Skeletal muscle cell (primary cell): ENCODE data around the gene FGF14.

ENCODE experiments used
- DNase-seq: peaks from one replicate; pipeline ENCODE4 v3.0.0-alpha.2; 2010; ENCODE audit warnings: low read depth
- H3K4me3 ChIP-seq: 2 replicates; pipeline ENCODE4 v1.5.1; 2011; ENCODE audit warnings: low read depth, mild to moderate bottlenecking, control low read depth, low read length, moderate library complexity

FGF14 gene

GRCh38 chr13:102273111-102273510 lies 128.7 kb downstream of the FGF14 start:
- H3K4me3 ChIP-seq, result no peak overlapping the region

DNA sequence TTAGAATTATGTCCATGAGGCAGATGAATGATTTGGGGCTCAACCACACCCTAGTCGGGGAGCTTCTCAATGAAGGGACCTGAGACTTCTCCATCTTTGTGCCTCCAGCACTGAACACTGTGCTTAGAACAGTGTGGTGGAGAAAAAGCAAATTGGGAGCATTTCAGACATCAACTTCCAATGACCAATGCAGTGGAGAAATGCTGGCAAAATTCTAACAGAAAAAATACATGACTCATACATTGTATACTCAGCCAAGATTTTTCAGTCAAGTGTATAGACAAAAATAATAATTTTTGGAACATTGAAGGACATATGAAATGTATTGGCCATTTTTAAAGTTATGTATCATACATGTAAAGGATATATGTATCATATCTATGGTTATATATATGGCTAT lies 134.7 kb downstream of the FGF14 start:
- no peak overlapping the region for H3K4me3 ChIP-seq
- no peak for DNase-seq

More at GRCh38 chr13:102273111-102273510, 128.7 kb downstream of the FGF14 start:
- no peak for DNase-seq

DNA sequence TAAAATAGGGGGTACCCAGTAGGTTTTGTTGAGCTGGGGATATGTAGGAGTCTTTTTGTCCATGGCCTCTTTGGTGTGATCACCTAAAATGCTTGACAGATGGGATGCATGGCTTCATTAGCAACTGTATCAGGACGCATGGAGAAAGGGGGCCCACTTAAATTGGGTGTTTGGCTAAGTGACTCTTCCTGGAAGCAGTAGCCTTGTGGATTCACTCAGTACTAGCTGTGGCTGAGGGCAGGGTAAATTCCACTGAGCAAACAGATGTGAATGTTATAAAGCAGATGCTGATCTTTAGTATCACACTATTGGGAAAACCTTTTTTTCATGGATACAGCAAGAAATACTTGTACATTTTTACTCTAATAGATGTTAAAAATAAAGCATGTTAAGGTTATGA lies 140.0 kb downstream of the FGF14 start:
- no peak overlapping the region for H3K4me3 ChIP-seq
- DNase-seq, result no peak

- no peak overlapping the region for H3K4me3 ChIP-seq
- DNase-seq, result no peak
Measured at GRCh38 chr13:102261316-102261715, 140.5 kb downstream of the FGF14 start.

- no peak overlapping the region for H3K4me3 ChIP-seq
- DNase-seq, result no peak
Measured at GRCh38 chr13:102260256-102260655, 141.6 kb downstream of the FGF14 start.

DNA sequence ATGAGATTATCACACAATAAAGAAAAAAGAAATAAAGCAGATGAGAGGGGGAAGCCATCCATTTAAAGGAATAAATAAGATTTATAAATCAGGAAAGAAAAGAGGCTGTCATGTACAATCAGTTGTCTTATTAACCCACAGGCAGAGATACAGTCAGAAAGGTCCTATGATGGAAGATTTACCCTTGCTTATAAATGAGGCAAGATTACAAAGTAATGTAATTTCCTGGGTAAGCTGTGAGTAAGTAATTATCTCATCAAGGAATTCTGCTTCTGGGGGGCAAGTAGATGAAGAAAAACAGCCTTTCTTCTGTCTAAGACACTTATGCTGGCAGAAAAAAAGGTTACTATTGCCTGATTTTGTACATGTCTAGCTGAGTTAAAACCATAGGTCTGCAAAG lies 146.4 kb downstream of the FGF14 start:
- no peak overlapping the region for H3K4me3 ChIP-seq
- DNase-seq, result no peak

- no peak for DNase-seq
- no peak overlapping the region for H3K4me3 ChIP-seq
Measured at GRCh38 chr13:102251817-102252216, 150.0 kb downstream of the FGF14 start.

DNA sequence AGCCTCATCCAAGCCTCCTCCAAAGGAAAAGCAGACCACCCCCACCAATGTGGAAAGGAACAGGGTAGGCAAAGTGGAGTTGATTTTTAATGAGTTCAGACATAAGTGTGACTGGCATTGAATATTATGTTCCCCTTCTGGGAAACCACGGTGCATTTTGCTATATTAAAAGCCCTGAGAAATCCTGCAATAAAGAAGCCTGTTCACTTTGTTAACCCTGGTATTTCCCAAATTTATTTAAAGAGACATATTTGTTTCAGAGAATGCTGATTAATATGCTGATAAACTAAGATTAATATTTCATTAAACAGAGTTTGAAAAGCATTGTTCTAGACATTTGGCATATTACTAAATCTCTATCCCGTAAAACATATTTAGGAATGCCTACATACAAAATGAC lies 151.4 kb downstream of the FGF14 start:
- no peak for DNase-seq
- no peak overlapping the region for H3K4me3 ChIP-seq

DNA sequence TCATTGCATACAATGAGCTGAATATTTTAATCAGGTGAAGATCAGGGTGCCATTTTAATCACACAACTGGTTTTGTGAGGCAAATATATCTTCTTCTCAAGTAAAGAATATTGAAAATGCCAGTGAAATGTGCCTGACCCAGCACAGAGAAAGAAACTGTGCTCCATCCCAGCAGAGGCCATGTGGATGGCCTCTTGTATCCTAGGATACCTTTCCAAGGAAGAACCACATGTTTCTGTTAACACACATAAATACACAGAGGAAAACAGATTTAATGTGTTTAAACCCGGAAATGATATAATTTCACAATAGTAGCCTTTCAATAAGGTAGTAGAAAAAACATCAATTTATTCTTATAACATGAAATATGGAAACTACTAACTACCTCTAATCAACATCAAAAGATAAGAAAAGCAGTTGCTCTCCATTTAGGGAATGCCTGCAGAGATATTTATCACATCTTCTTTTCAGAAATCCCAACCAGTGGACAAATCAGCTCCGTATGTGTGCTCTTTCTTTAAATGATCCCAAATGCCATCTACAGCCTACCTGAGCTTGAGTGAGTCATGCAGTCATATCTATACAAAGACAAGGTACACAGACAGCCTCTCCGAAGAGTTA lies 157.1 kb downstream of the FGF14 start:
- H3K4me3 ChIP-seq, result no peak overlapping the region
- DNase-seq, result no peak

DNA sequence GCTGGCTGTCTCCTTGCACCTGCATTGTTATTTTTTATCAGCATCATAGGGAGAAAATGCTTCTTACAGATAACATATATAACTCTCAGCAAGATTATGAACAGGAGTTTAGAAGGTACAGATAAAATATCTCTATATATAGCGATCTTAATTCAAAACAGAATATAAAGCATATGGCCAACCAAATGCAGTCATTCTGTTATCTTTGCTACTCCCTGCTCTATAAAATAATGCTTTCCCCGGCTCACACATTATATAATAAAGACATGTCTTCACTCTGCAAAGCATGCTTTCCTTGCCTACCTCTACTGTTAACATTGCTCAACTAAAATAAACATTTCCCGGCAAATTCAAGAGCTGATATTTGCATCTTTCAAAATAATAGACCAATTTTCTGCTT lies 161.7 kb downstream of the FGF14 start:
- DNase-seq, result no peak
- no peak overlapping the region for H3K4me3 ChIP-seq

- DNase-seq, result no peak
Measured at GRCh38 chr13:102237230-102237629, 164.6 kb downstream of the FGF14 start.

DNA sequence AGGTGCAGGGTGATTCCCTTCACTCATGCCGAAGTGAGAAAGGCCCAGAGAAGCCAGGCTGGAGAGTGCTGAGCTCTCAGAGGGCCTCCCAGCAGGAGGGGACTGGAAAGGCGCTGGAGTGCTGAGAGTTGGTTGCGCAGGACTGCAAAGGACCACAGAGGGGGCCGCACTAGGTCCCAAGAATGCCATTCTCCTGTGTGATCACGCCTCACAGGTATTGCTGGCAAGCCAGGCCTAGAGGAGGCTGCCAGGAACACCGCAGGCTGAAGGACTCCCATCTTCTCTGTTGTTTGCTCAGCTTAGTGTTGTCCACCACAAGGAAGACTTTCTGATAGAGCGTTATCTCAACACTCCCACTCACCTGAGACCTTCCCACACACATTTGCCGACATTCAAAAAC lies 165.0 kb downstream of the FGF14 start:
- no peak overlapping the region for H3K4me3 ChIP-seq
- DNase-seq, result no peak

More at GRCh38 chr13:102237230-102237629, 164.6 kb downstream of the FGF14 start:
- H3K4me3 ChIP-seq, result no peak overlapping the region

DNA sequence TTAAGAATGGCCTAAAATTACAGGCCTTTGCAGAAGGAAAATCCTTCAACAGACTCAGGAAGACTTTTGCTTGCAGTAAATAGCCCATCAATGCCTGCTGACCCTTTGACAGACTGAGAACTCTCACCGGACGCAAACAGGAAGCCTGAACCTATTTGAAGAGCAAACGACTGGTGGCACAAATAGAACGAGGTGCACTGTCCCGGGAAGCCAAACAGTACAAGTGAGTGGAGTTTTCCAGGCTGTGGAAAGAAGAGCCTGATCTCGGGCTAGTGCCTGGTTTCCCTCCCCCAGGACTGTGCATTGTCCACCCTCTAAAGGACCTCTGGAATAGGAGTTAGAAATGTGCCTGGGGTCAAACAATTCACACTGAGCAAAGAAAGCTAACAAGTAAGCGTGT lies 165.5 kb downstream of the FGF14 start:
- no peak for DNase-seq
- H3K4me3 ChIP-seq, result no peak overlapping the region

DNA sequence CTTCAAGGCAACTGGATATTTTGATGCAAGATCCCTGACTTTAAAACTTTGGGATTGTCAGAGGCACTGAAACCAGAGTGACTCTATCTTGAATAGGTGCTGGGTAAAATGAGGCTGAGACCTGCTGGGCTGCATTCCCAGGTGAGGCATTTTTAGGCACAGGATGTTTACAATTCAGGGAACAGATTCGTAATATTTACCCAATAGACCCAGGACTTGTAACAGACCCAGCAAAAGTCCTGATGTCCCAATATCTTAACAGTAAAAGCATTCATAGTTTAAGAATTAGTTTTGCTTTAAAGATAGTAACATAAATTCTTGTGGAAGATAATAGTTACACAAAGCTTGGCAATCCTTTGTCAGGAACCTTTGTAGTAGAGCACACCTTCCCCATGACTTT lies 166.2 kb downstream of the FGF14 start:
- H3K4me3 ChIP-seq, result no peak overlapping the region
- DNase-seq, result no peak

- no peak for DNase-seq
- no peak overlapping the region for H3K4me3 ChIP-seq
Measured at GRCh38 chr13:102234618-102235017, 167.2 kb downstream of the FGF14 start.

GRCh38 chr13:102233566-102234208 lies 168.2 kb downstream of the FGF14 start:
- H3K4me3 ChIP-seq, result no peak overlapping the region
- no peak for DNase-seq

- DNase-seq, result no peak
- no peak overlapping the region for H3K4me3 ChIP-seq
Measured at GRCh38 chr13:102231479-102231878, 170.4 kb downstream of the FGF14 start.

GRCh38 chr13:102227741-102228140 lies 174.1 kb downstream of the FGF14 start:
- no peak overlapping the region for H3K4me3 ChIP-seq
- no peak for DNase-seq

- no peak overlapping the region for H3K4me3 ChIP-seq
- DNase-seq, result no peak
Measured at GRCh38 chr13:102226591-102226990, 175.3 kb downstream of the FGF14 start.

DNA sequence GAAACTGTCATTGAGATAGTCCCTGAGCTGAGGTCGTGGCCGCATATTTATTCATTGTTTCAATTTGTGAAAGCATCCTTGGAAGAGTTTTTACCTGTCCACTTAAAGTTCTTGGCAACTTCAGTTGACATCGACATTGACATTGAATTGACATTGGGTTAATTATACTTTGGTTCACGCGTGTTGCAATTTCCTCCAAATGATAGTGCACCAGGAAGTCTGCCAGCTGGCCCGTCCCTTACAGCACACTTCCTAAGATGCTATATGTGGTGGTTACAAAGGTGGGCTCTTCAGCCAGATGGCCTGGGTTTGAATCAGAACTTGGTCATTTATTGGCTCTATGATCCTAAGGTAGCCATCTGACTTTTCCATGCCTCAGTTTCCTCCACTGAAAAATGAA lies 176.0 kb downstream of the FGF14 start:
- no peak for DNase-seq
- no peak overlapping the region for H3K4me3 ChIP-seq

GRCh38 chr13:102220681-102221228 lies 181.1 kb downstream of the FGF14 start:
- no peak for DNase-seq
- H3K4me3 ChIP-seq, result no peak overlapping the region
